OCI-LY3 (cell line): ENCODE results near the gene SLC6A11.

Experiments used
- CTCF ChIP-seq: fragments of 200-600, 300-600 bp; sonication (generic); IDR thresholded peaks from 2 replicates; pipeline ENCODE4 v1.5.1; 2014; ENCODE audit warnings: antibody characterized with exemption, low read length, low read depth
- EZH2phosphoT487 ChIP-seq: fragments of 200-600 bp; shearing (Covaris generic); IDR thresholded peaks from 2 replicates; pipeline ENCODE4 v1.6.1; 2018; ENCODE audit warnings: antibody characterized with exemption, mixed run types, low read depth

GRCh38 chr3:10917176-10917575, 101.1 kb downstream of the SLC6A11 start:
- TF ChIP-seq CTCF = no peak
- TF ChIP-seq EZH2phosphoT487 = no peak
